Liver (tissue), 9 donors: ENCODE results near the gene TFCP2. TPM values are rescaled to one million over a fixed set of nuclear protein-coding genes. Genes with fewer than 3 reads are reported as not detected.

Source experiments
- DNase-seq: peaks from one replicate; pipeline ENCODE4 v3.0.0-alpha.2; 2017; ENCODE audit warnings: low spot score
- H3K27ac ChIP-seq, 2 donors: one replicate each; pipeline ENCODE4 v1.7.0; 2013; ENCODE audit warnings: inconsistent platforms in 2 of 2, low read length in 2 of 2, control low read depth in 1 of 2, low read depth in 1 of 2, mild to moderate bottlenecking in 1 of 2
- H3K27me3 ChIP-seq, 4 donors: one replicate each; pipeline versions ENCODE4 v1.6.1 to v1.7.0; 2013; ENCODE audit warnings: low read length in 3 of 4, inconsistent platforms in 1 of 4, mild to moderate bottlenecking in 1 of 4, moderate library complexity in 1 of 4; ENCODE audit not compliant: control insufficient read depth in 4 of 4, insufficient read depth in 4 of 4
- H3K36me3 ChIP-seq, 4 donors: one replicate each; pipeline versions ENCODE4 v1.6.1 to v1.7.0; 2013; ENCODE audit warnings: low read length in 3 of 4, mild to moderate bottlenecking in 3 of 4, low read depth in 1 of 4, moderate library complexity in 1 of 4; ENCODE audit not compliant: control insufficient read depth in 4 of 4, insufficient read depth in 3 of 4
- H3K4me1 ChIP-seq, 4 donors: one replicate each; pipeline versions ENCODE4 v1.6.1 to v1.7.0; 2013; ENCODE audit warnings: low read length in 3 of 4, mild to moderate bottlenecking in 3 of 4, moderate library complexity in 1 of 4; ENCODE audit not compliant: control insufficient read depth in 4 of 4, insufficient read depth in 4 of 4
- H3K4me3 ChIP-seq, 3 donors: one replicate each; pipeline versions ENCODE4 v1.6.1 to v1.7.0; 2013; ENCODE audit warnings: low read length in 3 of 3, control low read depth in 1 of 3, low read depth in 1 of 3, mild to moderate bottlenecking in 1 of 3
- H3K9ac ChIP-seq, 2 donors: one replicate each; pipeline ENCODE4 v1.7.0; 2013; ENCODE audit warnings: low read length in 2 of 2, mild to moderate bottlenecking in 2 of 2, moderate library complexity in 2 of 2, control low read depth in 1 of 2, low read depth in 1 of 2
- H3K9me3 ChIP-seq, 4 donors: one replicate each; pipeline versions ENCODE4 v1.6.1 to v1.7.0; 2013; ENCODE audit warnings: low read length in 3 of 4; ENCODE audit not compliant: control insufficient read depth in 4 of 4
- EGR1 ChIP-seq, 2 donors: IDR thresholded peaks; 2 replicates each; pipeline ENCODE4 v1.6.1; 2016 to 2018; ENCODE audit warnings: antibody characterized with exemption in 2 of 2, low read depth in 2 of 2
- FOXA2 ChIP-seq: IDR thresholded peaks from 2 replicates; pipeline ENCODE4 v1.6.1; 2016; ENCODE audit warnings: antibody characterized with exemption
- GABPA ChIP-seq, 2 donors: IDR thresholded peaks in 1 of 2; conservative IDR thresholded peaks in 1 of 2; 2 replicates each; pipeline ENCODE4 v1.6.1; 2016; ENCODE audit warnings: antibody characterized with exemption in 2 of 2, mild to moderate bottlenecking in 1 of 2, moderate library complexity in 1 of 2
- JUND ChIP-seq, 2 donors: IDR thresholded peaks; 2 replicates each; pipeline ENCODE4 v1.6.1; 2016; ENCODE audit warnings: antibody characterized with exemption in 2 of 2
- REST ChIP-seq: IDR thresholded peaks from 2 replicates; pipeline ENCODE4 v1.6.1; 2016; ENCODE audit warnings: antibody characterized with exemption, mild to moderate bottlenecking
- RXRA ChIP-seq, 2 donors: IDR thresholded peaks; 2 replicates each; pipeline ENCODE4 v1.6.1; 2017 to 2018; ENCODE audit warnings: antibody characterized with exemption in 2 of 2, mild to moderate bottlenecking in 1 of 2
- SP1 ChIP-seq: IDR thresholded peaks from 2 replicates; pipeline ENCODE4 v1.6.1; 2018; ENCODE audit warnings: antibody characterized with exemption, mild to moderate bottlenecking
- TAF1 ChIP-seq: conservative IDR thresholded peaks from 2 replicates; pipeline ENCODE4 v1.6.1; 2016; ENCODE audit warnings: antibody characterized with exemption, mild to moderate bottlenecking
- ZBTB33 ChIP-seq: IDR thresholded peaks from 2 replicates; pipeline ENCODE4 v1.6.1; 2016; ENCODE audit warnings: antibody characterized with exemption
- WGBS: extraction: QIAGEN DNeasy Blood & Tissue Kit; methylation state at CpG from one replicate; pipeline ENCODE4 v1.1.7; 2013; 5-methylcytosine and 5-hydroxymethylcytosine counted together
- polyA plus RNA-seq, 2 donors: library from polyadenylated mRNA; stranded (reverse) in 1 of 2; unstranded in 1 of 2; fragments of 200-250 nt in 1 of 2; fragments of >200 nt in 1 of 2; fragmentation: Nextera tagmentation in 1 of 2; extraction: Ambion mirVana in 1 of 2; gene quantifications; one replicate each; pipeline versions ENCODE4 v1.2.1 to v1.2.3, GENCODE V29; 2013 to 2015
- total RNA-seq, 2 donors: library from RNA; depleted of rRNA; stranded (reverse); fragments of >200 nt; gene quantifications; one replicate each; pipeline ENCODE4 v1.2.3, GENCODE V29; 2014
- TF ChIP-seq, protein P1 (sequence below): IDR thresholded peaks from 2 replicates; pipeline ENCODE4 v1.6.1; 2016; ENCODE audit warnings: antibody characterized with exemption
- TF ChIP-seq, protein P2 (sequence below): fragments of 150-350 bp; IDR thresholded peaks from 2 replicates; pipeline ENCODE4 v1.5.1; 2017; ENCODE audit warnings: improper control_type of control experiment, low read depth, low read length; ENCODE audit not compliant: missing input control
- donor health status: healthy.
- donor health status: healthy.
- donor health status: healthy.
- donor health status: healthy.
- donor health status: healthy.

TFCP2 gene
- total and polyA plus RNA-seq, 4 donors = 1.6 to 8.6 (median 5.1) TPM

GRCh38 chr12:51197736-51198567, 25.0 kb upstream of the TFCP2 start (continued):
- TF ChIP-seq REST (no peak), RXRA (IDR thresholded peaks at IDR 0.05) (no peak), FOXA2 (no peak), EGR1 (IDR thresholded peaks at IDR 0.05; ENCODE audit: low read depth in 2 of 2) (no peak), SP1 (no peak)
- TF ChIP-seq, protein P1, sequence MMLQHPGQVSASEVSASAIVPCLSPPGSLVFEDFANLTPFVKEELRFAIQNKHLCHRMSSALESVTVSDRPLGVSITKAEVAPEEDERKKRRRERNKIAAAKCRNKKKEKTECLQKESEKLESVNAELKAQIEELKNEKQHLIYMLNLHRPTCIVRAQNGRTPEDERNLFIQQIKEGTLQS = no peak

- Histone ChIP-seq H3K27me3 (no peaks in the 10 kb centered on the region), H3K36me3 (no peaks in the 10 kb centered on the region), H3K4me3 (no peak overlapping the region), H3K9me3 (no peaks in the 10 kb centered on the region), H3K9ac (no peak overlapping the region), H3K4me1 (peaks cover 0 to 2% (median 0%) of the 10 kb centered on the region in 4 donors), H3K27ac (no peak overlapping the region)
- TF ChIP-seq, protein P1 = no peak
- TF ChIP-seq JUND (IDR thresholded peaks at IDR 0.05) (no peak), EGR1 (IDR thresholded peaks at IDR 0.05; ENCODE audit: low read depth in 2 of 2) (no peak), TAF1 (no peak), GABPA (IDR thresholded peaks at IDR 0.05 in 1 of 2, conservative IDR thresholded peaks at IDR 0.05 in 1 of 2) (no peak), ZBTB33 (no peak)
- TF ChIP-seq, protein P2, sequence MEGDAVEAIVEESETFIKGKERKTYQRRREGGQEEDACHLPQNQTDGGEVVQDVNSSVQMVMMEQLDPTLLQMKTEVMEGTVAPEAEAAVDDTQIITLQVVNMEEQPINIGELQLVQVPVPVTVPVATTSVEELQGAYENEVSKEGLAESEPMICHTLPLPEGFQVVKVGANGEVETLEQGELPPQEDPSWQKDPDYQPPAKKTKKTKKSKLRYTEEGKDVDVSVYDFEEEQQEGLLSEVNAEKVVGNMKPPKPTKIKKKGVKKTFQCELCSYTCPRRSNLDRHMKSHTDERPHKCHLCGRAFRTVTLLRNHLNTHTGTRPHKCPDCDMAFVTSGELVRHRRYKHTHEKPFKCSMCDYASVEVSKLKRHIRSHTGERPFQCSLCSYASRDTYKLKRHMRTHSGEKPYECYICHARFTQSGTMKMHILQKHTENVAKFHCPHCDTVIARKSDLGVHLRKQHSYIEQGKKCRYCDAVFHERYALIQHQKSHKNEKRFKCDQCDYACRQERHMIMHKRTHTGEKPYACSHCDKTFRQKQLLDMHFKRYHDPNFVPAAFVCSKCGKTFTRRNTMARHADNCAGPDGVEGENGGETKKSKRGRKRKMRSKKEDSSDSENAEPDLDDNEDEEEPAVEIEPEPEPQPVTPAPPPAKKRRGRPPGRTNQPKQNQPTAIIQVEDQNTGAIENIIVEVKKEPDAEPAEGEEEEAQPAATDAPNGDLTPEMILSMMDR = no peak
- DNase-seq = no peak
- WGBS = 94% methylated on average over 9 of the region's 9 CpGs
These were observed 23.6 kb upstream of the TFCP2 start for GRCh38 chr12:51196547-51196946.
